Central memory CD8-positive, alpha-beta T cell (primary cell): ENCODE data around the gene ARPC1A.
A peak's percentile ranks its signal among the peaks of the same experiment; 100 is the strongest.
"Not testable (repeated sequence)": the region's sequence is repeated elsewhere in the genome, so short reads cannot be mapped to it uniquely, and the experiment has no call there.

Experiments
- ATAC-seq: fragments of 150-1000 bp; cut with Tn5 transposase; replicated peaks from 2 replicates; pipeline ENCODE4 v1.10.0; 2022; ENCODE audit warnings: mild to moderate bottlenecking, moderate FRiP score, moderate number of reproducible peaks; ENCODE audit not compliant: poor library complexity, severe bottlenecking; ENCODE audit errors: extremely low read depth
- DNase-seq, 2 donors: peaks; one replicate each; pipeline ENCODE4 v3.0.0; 2021; ENCODE audit warnings: low spot score in 2 of 2
- H3K27ac Mint-ChIP-seq: one replicate; pipeline ENCODE4 v1.8.0; 2022; ENCODE audit warnings: low read depth, mild to moderate bottlenecking, moderate library complexity, mixed read lengths
- H3K27me3 Mint-ChIP-seq: one replicate; pipeline ENCODE4 v1.8.0; 2022; ENCODE audit warnings: mixed read lengths
- H3K36me3 Mint-ChIP-seq: one replicate; pipeline ENCODE4 v1.8.0; 2022; ENCODE audit warnings: mild to moderate bottlenecking, moderate library complexity, mixed read lengths; ENCODE audit not compliant: insufficient read depth
- H3K4me1 Mint-ChIP-seq: one replicate; pipeline ENCODE4 v1.8.0; 2022; ENCODE audit warnings: mixed read lengths
- H3K4me3 Mint-ChIP-seq: one replicate; pipeline ENCODE4 v1.8.0; 2022; ENCODE audit warnings: mild to moderate bottlenecking, moderate library complexity, mixed read lengths
- H3K9me3 Mint-ChIP-seq: one replicate; pipeline ENCODE4 v1.8.0; 2022; ENCODE audit warnings: mixed read lengths

The ARPC1A gene

DNA sequence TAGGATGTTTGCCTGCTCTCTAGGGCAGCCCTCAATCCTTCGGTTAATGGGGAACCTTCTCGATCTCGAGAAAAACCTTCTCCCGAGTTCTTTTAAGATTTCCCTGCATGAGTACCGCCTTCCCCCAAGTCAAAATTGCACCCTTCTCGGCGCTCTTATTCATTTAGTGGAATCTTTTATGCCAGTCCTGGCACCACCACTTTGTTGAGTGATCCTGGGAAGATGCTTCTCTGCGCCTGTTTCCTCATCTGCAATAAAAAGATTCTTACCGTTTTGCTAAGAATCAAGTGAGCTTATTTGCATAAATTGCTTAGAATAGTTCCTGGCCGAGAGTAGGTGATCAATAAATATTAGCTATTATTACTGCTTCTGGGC, 697 bp downstream of the ARPC1A start:
- DNase-seq, result no peak
- peaks cover 19% of the 10 kb centered on the region for H3K36me3 Mint-ChIP-seq
- no peaks in the 10 kb centered on the region for H3K27me3 Mint-ChIP-seq
- ATAC-seq, result no peak
- peaks cover 36% of the 10 kb centered on the region for H3K4me1 Mint-ChIP-seq
- peak overlapping the region; percentile 92 for H3K27ac Mint-ChIP-seq
- H3K4me3 Mint-ChIP-seq, result peak overlapping the region; percentile 90
- H3K9me3 Mint-ChIP-seq, result no peaks in the 10 kb centered on the region

DNA sequence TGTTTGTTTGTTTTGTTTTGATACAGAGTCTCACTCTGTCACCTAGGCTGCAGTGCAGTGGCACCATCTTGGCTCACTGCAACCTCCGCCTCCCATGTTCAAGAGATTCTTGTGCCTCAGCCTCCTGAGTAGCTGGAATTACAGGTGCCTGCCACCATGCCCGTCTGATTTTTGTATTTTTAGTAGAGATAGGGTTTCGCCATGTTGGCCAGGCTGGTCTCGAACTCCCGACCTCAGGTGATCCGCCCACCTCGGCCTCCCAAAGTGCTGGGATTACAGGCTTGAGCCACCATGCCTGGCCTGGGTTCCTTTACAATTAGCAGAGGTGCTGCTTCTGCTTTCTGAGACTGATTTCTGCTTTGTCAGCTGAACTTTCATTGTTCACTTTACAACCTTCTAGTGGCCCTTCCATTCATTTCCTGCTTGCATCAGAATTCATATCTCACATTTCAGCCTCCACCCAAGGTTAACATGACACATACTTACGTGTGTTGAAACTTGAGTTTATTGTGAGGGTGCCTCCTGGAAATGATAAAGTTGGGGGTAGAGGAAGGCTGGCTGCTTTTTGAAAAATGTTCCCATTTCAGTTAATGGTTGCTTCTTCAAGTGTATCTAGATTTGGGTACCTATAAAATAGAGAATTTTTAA, 4.7 kb downstream of the ARPC1A start:
- peaks cover 41% of the 10 kb centered on the region for H3K36me3 Mint-ChIP-seq
- DNase-seq, H3K9me3 Mint-ChIP-seq, ATAC-seq, H3K27me3 Mint-ChIP-seq: not testable (repeated sequence)
- peaks cover 44% of the 10 kb centered on the region for H3K4me1 Mint-ChIP-seq
- H3K4me3 Mint-ChIP-seq, result peak overlapping the region; percentile 29
- peak overlapping the region; percentile 80 for H3K27ac Mint-ChIP-seq

DNA sequence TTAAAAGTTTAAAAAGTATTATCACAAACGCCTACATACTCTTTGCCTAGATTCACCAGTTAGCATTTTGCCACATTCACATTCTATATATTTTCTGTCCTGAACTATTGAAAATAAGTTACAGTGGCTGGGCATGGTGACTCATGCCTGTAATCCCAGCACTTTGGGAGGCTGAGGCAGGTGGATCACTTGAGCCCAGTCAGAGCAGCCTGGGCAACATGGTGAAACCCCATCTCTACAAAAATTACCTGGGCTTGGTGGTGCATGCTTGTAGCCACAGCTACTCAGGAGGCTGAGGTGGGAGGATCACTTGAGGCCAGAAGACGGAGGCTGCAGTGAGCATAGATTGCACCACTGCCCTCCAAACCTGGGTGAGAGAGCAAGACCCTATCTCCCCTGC, 5.3 kb downstream of the ARPC1A start:
- no peaks in the 10 kb centered on the region for H3K27me3 Mint-ChIP-seq
- ATAC-seq, result no peak

DNA sequence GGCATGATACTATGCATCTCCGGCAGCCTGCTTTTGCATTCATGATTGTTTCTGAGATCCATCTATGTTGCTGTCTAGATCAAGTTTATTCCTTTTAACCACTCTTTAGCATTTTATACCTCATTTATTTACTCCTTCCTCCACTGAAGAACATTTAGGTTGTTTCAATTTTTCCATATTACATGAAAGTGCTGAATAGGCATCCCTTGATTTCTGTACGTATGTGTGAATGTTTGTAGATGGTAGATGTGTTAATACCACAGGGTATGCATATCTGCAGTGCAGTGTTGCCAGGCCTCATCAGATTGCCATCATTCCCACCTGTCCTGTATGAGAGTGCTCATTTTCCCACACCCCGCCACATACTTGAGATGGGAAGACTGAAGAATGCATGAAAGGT, 13.9 kb downstream of the ARPC1A start:
- H3K4me1 Mint-ChIP-seq, result peaks cover 8% of the 10 kb centered on the region
- no peak for DNase-seq
- H3K27ac Mint-ChIP-seq, result no peak overlapping the region
- peaks cover 84% of the 10 kb centered on the region for H3K36me3 Mint-ChIP-seq
- no peaks in the 10 kb centered on the region for H3K27me3 Mint-ChIP-seq
- H3K9me3 Mint-ChIP-seq, result no peaks in the 10 kb centered on the region
- no peak for ATAC-seq
- no peak overlapping the region for H3K4me3 Mint-ChIP-seq

More for the DNA sequence above, 5.3 kb downstream of the ARPC1A start:
- no peak for DNase-seq
- Mint-ChIP-seq H3K4me1 (peaks cover 44% of the 10 kb centered on the region), H3K27ac (peak overlapping the region; percentile 80), H3K4me3 (no peak overlapping the region), H3K9me3 (no peaks in the 10 kb centered on the region), H3K36me3 (peaks cover 39% of the 10 kb centered on the region)

DNA sequence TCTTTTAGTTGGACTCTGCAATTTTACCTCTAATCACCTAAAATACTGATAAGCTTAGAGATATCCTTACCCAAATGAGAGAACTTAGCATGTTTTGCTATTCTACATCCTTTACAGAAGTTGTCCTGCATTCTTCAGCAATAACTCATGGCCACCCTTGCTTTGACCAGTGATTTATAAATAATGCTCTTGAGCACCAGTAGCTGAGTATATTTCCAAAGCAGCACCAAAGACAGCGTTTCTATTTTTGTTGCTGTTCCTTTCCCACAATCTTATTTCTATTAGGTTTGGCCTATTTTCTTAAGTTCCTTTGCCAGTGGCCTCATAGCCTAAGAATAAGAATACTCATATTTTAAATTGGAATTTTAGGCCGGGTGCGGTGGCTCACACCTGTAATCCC, 15.0 kb downstream of the ARPC1A start:
- ATAC-seq (no peak), DNase-seq (no peak)
- H3K4me1 Mint-ChIP-seq, result peaks cover 8% of the 10 kb centered on the region
- H3K4me3 Mint-ChIP-seq, result no peak overlapping the region
- H3K9me3 Mint-ChIP-seq, result no peaks in the 10 kb centered on the region
- H3K27ac Mint-ChIP-seq, result no peak overlapping the region
- H3K27me3 Mint-ChIP-seq, result no peaks in the 10 kb centered on the region
- H3K36me3 Mint-ChIP-seq, result peaks cover 86% of the 10 kb centered on the region

DNA sequence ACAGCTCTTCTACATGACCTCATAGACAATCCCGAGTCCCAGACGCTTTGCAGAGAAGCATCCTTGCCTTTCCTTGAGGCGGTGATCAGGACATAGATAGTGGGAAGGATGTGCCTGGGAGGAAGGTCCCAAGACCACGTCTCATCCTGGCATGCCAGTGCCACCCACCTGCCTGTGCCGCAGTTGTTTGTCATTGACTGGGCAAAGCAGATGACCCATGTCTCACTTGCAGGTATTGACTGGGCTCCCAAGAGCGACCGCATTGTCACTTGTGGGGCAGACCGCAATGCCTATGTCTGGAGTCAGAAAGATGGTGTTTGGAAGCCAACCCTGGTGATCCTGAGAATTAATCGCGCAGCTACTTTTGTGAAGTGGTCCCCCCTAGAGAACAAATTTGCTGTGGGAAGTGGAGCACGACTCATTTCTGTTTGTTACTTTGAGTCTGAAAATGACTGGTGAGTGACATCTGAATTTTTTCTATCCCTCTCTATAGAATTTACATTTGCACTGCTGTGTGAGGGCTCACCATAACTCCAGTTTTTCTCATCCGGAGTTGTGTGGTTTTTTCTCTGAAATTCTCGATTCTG, 18.5 kb downstream of the ARPC1A start:
- H3K36me3 Mint-ChIP-seq, result peaks cover 76% of the 10 kb centered on the region
- peaks cover 8% of the 10 kb centered on the region for H3K4me1 Mint-ChIP-seq
- H3K4me3 Mint-ChIP-seq, result no peak overlapping the region
- no peaks in the 10 kb centered on the region for H3K9me3 Mint-ChIP-seq
- no peak for DNase-seq
- no peak for ATAC-seq
- no peaks in the 10 kb centered on the region for H3K27me3 Mint-ChIP-seq
- peak overlapping the region; percentile 6 for H3K27ac Mint-ChIP-seq

DNA sequence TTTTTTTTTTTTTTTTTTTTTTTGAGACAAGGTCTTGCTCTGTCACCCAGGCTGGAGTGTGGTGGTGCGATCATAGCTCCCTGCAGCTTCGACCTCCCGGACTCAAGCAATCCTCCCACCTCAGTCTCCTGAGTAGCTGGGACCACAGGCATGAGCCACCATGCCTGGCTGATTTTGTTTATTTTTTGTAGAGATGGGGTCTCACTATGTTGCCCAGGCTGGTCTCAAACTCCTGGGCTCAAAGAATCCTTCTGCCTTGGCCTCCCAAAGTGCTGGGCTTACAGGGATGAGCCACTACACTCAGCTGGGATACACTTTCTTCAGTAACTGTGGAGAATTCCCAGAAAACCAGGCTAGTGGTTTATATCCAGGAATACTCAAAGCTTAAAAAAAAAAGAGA, 24.9 kb downstream of the ARPC1A start:
- H3K27ac Mint-ChIP-seq, H3K4me3 Mint-ChIP-seq, DNase-seq, H3K27me3 Mint-ChIP-seq, H3K9me3 Mint-ChIP-seq, ATAC-seq, H3K4me1 Mint-ChIP-seq: not testable (repeated sequence)
- H3K36me3 Mint-ChIP-seq, result peaks cover 66% of the 10 kb centered on the region

DNA sequence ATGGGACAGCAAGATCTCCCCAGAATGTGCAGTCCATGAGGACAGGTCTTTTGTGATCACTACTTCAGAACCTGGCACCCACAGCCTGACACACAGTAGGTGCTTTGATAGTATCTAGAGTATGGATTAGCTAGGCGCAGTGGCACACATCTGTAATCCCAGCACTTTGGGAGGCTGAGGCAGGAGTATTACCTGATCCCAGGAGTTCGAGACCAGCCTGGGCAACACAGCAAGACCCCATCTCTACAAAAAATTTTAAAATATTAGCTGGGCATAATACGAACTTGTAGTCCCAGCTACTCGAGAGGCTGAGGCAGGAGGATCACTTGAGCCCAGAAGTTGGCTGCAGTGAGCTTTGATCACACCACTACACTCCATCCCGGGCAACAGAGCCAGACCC, 26.5 kb downstream of the ARPC1A start:
- no peak for ATAC-seq
- Mint-ChIP-seq H3K27ac (no peak overlapping the region), H3K27me3 (no peaks in the 10 kb centered on the region)

DNA sequence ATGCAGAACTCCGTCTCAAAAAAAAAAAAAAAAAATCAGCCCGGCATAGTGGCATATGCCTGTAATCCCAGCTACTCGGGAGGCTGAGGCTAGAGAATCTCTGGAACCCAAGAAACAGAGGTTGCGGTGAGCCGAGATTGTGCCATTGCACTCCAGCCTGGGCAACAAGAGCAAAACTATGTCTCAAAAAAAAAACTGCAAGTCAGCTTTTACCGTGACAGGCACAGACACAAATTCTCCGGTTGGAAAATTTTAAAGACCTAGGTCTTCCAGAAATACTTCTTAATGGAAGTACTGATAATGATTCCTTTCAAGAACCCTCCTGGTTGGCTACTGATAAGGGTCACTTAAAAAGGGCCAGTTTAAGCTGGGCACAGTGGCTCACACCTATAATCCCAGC, 29.4 kb downstream of the ARPC1A start:
- ATAC-seq, result no peak
- Mint-ChIP-seq H3K27me3 (no peaks in the 10 kb centered on the region), H3K4me3 (no peak overlapping the region), H3K36me3 (peaks cover 73% of the 10 kb centered on the region), H3K9me3 (no peaks in the 10 kb centered on the region), H3K27ac (no peak overlapping the region), H3K4me1 (no peaks in the 10 kb centered on the region)
- no peak for DNase-seq

More for the DNA sequence above, 26.5 kb downstream of the ARPC1A start:
- no peak for DNase-seq
- no peak overlapping the region for H3K4me3 Mint-ChIP-seq
- H3K36me3 Mint-ChIP-seq, result peaks cover 70% of the 10 kb centered on the region
- H3K9me3 Mint-ChIP-seq, result no peaks in the 10 kb centered on the region
- no peaks in the 10 kb centered on the region for H3K4me1 Mint-ChIP-seq

DNA sequence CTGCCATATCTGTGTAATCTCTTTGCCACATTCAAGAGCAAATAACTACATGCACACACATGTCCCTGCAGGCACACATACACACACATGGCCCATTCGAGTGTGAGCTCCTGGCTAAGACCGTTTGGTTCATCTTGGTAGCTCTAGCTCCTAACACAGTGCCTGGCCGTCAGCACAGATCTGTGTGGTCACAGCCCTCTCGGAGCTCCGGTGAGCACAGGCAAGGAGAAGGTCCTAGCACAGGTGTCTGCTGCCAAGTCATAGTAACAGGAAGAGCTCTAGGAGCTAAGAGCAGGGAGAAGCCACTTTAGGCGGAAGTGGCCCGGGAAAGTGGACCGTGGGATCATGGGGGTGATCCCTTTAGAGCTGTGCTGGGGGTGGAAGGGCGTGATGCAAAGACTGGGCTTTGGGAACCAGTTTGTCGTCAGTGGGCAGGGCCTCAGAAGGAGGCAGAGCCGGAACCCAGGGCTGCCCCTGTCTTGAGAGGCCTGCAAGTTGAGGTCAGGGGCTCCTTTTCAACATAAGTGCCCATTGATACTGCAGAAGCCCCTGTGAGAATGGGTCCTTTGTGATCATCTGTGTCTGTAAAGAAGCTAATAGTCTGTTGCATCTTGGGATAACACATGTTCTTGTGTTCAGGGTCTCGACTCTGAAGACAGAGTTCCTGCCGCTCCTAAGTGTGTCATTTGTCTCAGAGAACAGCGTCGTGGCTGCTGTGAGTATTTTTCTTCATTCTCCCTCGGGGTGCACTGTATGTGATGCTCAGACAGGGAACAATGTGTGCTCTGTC, 32.2 kb downstream of the ARPC1A start:
- Mint-ChIP-seq H3K4me3 (no peak overlapping the region), H3K36me3 (peaks cover 77% of the 10 kb centered on the region), H3K27ac (peak overlapping the region; percentile 44), H3K9me3 (no peaks in the 10 kb centered on the region), H3K4me1 (no peaks in the 10 kb centered on the region), H3K27me3 (no peaks in the 10 kb centered on the region)
- no peak for DNase-seq
- no peak for ATAC-seq

DNA sequence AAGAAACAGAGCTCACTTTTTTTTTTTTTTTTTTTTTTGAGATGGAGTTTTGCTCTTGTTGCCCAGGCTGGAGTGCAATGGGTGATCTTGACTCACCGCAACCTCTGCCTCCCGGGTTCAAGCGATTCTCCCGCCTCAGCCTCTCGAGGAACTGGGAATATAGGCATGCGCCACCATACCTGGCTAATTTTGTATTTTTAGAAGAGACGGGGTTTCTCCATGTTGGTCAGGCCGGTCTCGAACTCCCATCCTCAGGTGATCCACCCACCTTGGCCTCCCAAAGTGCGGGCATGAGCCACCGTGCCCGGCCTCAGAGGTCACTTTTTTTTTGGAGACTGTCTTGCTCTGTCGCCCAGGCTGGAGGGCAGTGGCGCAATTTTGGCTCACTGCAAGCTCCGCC, 32.8 kb downstream of the ARPC1A start:
- not testable (repeated sequence) for H3K4me1 Mint-ChIP-seq, DNase-seq, H3K27ac Mint-ChIP-seq, H3K4me3 Mint-ChIP-seq, H3K27me3 Mint-ChIP-seq, ATAC-seq, H3K9me3 Mint-ChIP-seq
- H3K36me3 Mint-ChIP-seq, result peaks cover 80% of the 10 kb centered on the region

DNA sequence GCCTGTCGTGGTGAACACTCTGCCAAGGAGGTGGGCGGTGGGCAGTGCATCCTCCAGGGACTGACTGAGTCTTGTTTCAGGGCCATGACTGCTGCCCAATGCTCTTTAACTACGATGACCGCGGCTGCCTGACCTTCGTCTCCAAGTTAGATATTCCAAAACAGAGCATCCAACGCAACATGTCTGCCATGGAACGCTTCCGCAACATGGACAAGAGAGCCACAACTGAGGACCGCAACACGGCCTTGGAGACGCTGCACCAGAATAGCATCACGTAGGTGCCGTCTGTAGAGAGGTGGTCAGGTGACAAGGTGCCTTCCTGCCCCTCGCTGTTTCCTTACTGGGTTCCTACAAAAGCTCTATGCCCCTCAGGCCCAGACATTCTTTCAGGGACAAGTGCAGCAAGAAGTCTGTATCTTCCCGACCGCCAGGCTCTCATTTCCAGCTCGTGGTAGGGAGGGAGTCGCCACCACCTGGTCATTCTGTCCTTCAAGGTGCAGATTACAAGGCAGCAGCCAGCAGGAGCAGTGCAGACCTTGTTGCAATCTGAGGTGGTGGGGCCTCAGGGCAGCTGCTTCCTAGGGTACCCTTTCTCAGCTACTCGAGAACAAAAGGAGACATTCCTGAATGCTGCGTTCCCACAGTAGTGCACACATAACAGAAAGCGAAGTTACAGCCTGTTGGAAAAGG, 33.9 kb downstream of the ARPC1A start:
- ATAC-seq, result no peak
- Mint-ChIP-seq H3K36me3 (peaks cover 83% of the 10 kb centered on the region), H3K9me3 (no peaks in the 10 kb centered on the region)

More for the DNA sequence above, 33.9 kb downstream of the ARPC1A start:
- H3K4me3 Mint-ChIP-seq, result no peak overlapping the region
- no peaks in the 10 kb centered on the region for H3K27me3 Mint-ChIP-seq
- DNase-seq, result no peak
- no peaks in the 10 kb centered on the region for H3K4me1 Mint-ChIP-seq
- no peak overlapping the region for H3K27ac Mint-ChIP-seq
